NCI-H128 (cell line): ENCODE data around the gene POLR2B.
A peak's percentile ranks its signal among the peaks of the same experiment; 100 is the strongest.

ENCODE experiments used
- DNase-seq: peaks from one replicate; lab custom pipeline; 2025; ENCODE audit not compliant: unreplicated experiment; lab: John Stamatoyannopoulos, UW

Gene POLR2B

DNA sequence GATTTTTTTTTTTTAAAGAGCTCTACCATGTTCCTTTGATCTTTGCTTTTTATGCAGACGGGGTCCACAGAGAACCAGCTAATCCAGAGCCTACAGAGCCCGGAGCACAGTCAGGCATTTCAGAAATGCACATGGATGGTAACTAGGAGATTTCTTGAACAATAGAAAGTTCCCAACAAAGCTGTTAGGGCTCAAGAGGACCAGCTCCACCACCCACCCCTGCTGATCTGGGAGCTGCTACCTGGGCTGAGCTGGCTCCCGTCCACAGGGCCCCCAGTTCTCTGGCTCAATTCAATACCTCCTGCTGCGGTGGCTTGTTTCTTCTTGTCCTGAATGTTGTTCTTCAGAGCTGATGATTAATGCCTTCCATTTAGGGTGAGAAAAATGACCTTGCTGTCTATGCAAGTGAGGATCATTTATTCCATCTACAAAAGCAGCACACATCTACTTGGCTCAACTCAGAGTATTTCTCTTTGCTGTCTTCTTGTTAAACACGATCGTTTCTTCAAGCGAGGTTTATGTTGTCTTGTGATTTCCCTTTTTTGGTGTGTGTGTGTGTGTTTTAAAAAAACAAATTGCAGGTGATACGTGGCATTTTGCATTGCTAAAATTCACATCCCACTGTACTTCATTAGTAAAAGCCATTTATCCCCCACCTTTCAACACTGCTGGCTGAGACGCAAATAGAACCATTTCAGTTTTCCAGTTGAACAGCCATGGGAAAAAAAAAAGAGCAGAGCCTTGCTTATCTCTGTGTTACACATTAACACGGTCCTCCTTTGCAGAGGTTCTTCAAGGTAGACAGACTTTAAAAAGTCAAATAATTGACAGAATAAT lies 100.2 kb downstream of the POLR2B start:
- peak; percentile 20 for DNase-seq
